NOMO-1 (cell line): Measurements from ENCODE around the gene ANAPC5.

Experiments
- DNase-seq, 2 experiments: peaks; one replicate each; lab custom pipeline; 2025; ENCODE audit not compliant: unreplicated experiment in 2 of 2; lab: John Stamatoyannopoulos, UW

The ANAPC5 gene

DNA sequence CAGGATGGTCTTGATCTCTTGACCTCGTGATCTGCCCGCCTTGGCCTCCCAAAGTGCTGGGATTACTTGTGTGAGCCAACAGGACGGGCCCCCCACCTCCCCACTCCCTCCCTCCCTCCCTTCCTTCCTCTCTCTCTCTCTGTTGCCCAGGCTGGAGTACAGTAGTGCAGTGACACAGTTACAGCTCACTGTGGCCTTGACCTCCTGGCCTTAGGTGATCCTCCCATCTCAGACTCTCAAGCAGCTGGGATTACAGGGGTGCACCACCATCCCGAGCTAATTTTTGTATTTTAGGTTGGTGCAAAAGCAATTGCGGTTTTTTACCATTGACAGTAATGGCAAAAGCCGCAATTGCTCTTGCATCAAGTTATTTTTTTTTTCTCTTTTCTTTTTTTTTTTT lies 19.2 kb upstream of the ANAPC5 start:
- DNase-seq = no peak

DNA sequence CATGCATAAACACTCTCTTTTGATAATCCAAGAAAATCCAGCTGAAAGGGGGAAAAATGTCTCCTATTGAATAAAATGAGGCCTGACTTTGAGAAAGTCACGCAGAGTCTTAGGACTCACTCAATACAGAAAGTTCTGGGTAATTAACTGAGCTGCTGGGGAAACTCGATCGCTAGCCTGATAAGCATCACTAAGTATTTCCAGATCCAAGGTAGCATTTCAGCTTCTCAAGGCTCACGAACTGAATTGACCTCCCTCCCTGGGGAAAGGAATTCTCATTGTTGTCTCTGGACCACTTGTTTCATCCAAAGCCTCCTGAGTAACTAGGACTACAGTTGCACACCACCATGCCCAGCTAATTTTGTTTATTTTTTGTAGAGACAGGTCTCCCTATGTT lies 13.8 kb upstream of the ANAPC5 start:
- no peak for DNase-seq

DNA sequence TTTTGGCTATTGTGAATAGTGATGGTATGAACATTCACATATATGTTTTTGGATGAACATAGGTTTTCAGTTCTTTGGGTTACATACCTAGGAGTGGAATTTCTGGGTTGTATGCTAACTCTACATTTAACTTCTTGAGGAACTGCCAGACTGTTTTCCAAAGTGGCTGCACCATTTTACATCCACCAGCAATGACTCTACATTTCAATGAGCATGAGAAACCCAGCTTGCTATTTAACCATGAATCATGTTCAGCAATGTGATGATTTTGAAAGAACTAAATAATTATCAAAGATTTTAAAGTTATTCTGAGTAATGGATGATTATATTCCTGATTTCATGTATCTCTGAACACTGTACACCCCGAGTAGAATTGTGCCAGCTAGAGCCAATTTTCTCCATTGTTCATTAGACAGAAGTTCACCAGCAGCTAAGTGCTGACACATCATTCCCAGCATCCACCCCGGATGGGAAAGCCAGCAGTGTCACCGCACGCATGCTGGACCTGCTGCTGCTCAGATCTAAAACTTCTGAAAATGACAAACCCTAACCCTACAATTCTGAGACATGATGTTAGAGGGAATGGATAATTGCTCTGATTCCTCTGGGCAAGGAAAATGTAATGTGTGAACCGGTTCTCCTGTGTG lies 13.3 kb upstream of the ANAPC5 start:
- DNase-seq = no peak

DNA sequence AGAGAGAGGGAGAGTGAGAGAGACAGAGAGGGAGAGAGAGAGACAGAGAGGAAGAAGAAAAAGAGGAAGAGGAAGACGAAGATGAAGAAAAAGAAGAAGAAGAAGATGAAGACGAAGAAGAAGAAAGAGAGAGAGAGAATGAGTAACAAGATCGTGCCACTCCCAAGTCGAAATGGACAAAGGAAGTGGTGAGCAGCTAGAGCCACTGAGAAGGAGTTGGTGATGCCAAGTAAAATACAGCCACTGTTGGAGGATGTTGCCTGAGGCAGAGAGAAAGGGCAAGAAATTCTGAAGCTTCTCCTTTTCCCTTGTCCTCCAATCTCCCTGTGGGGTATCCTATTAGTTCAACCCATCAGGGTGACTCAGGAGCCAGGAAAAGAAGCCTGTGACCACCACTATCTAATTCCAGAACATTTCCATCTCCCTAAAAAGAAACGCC lies 12.5 kb upstream of the ANAPC5 start:
- DNase-seq = peak in 1 of 2 experiments; percentile 12

DNA sequence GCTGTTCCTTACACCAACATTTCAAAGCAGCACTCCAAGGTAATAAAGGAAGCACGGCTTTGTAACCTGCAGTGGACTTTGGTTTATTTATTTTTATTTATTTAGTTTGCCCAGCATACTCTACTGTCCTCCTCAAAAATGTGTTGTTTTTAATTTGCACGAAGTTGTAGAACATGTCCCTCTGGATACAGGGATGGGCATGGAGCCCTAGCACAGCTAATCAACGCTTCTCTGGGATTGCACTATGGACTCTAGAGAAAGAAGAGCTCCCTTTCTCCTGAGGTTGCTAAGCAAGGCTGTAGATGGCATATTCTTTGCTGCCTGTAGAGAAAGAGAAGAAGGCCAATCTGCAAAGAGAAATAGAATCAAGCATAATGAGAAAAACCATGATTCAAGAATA lies 5.9 kb upstream of the ANAPC5 start:
- DNase-seq = no peak

DNA sequence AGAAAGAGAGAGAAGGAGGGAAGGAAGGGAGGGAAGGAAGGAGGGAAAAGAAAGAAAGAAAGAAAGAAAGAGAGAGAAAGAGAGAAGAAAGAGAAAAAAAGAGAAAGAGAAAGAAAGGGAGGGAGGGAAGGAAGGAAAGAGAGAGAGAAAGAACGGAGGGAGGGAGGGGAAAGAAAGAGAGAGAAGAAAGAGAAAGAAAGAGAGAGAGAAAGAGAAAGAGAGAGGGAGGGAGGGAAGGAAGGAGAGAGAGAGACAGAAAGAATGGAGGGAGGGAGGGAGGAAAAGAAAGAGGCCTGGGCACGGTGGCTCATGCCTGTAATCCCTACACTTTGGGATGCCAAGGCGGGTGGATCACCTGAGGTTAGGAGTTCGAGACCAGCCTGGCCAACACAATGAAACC lies 5.1 kb upstream of the ANAPC5 start:
- DNase-seq = no peak

DNA sequence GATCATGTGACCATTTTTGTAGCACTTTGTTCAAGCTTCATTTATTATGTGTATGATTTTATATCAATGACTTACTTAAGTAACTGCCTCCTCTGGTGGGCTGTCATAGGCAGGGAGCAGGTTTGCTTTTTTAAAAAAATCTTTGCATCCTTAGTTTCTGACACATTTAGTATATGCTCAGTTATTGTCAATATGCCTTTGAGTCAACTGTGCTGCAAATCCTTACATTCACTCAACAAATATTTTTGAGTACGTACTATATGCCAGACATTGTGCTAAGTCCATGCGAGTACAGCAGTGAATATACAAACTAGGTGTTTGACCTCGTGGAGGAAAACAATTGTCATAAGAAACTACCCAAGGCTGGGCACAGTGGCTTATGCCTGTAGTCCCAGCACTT lies 4.4 kb upstream of the ANAPC5 start:
- DNase-seq = no peak

DNA sequence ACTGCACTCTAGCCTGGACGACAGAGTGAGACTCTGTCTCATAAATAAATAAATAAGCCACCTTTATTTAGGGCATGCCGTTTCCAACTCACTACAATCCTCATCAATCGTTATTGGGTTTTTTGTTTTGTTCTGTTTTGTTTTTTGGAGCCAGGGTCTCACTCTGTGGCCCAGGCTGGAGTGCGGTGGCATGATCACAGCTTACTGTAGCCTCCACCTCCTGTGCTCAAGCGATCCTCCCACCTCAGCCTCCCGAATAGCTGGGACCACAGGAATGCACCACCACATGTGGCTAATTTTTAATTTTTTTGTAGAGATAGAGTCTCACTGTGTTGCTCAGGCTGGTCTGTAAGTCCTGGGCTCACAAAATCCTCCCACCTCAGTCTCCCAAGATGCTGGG lies 3.6 kb upstream of the ANAPC5 start:
- DNase-seq = no peak

DNA sequence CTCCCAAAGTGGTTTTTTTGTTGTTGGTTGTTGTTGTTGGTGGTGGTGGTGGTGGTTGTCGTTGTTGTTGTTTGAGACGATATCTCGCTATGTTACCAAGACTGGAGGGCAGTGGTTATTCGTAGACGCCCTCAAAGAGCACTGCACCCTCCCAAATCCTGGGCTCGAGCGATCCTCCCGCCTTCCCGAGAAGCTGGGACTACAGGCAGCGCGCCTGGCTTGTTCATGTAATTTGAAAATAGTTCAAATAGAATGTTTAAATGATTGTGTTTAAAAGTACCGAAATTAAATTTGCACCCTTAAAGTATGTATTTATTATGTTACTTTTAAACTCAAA lies 439 bp upstream of the ANAPC5 start:
- DNase-seq = no peak

DNA sequence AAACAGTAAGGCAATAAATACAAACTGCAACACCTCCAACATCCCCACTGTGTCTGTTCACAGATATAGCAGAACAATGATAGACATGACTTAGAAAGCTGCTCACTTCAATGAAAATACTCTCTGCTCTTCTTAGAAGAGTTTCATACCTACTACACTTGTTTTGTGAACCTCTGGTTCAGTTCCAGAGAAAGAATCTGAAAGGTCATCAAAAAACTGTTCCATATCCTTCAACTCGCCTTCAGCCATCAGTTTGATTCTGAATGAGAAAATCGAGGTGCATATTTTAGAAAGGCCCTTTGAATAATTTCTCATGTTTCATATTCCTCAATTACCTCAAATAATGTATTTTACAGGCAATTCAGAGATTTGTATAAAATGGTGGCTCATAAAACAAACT lies 5.5 kb downstream of the ANAPC5 start:
- no peak for DNase-seq

DNA sequence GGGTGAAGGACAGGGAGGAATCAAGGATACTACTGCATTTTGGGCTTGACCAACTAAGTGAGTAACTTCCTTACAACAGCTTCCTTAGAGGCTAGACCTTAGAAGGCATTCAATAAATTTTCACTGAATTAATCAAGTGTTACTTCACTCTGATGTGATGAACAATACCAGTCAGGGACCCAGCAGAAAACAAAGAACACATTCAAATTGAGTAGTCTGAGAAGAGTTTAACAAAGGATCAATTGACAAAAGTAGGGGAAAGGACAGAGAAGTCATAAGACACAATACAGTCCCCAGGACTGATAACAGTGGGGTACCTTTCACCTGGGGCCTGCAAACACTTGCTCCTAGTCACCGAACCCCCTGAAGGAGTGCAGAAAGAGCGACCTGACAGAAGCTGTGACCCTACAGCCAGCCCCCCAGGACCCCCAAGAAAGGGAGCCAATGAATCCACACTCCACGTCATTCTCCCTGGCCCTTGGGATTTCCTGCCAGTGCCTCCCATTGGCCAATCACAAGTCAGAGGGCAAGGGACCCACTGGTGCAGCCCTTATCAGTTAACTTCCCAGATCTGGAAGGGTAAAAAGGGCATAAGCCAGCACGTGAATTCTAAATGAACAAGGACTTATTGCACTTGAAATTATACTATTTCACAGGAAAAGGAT lies 6.9 kb downstream of the ANAPC5 start:
- DNase-seq = no peak

DNA sequence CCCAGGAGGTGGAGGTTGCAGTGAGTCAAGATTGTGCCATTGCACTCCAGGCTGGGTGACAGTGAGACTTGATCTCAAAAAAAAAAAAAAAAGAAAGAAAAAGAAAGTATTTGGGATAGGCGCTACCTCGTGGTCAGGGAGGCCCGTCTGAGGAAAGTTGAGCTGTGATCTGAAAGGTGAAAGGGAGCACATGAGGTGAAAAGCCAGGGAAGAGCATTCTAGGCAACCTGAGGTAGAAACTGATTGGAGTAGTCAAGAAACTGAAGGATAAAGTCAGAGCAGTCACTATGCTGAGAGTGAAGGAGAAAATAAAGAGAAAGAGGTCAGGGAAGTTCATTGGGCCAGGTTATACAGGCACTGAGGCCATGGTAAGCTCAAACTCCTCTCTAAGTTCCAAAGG lies 7.7 kb downstream of the ANAPC5 start:
- DNase-seq = no peak

DNA sequence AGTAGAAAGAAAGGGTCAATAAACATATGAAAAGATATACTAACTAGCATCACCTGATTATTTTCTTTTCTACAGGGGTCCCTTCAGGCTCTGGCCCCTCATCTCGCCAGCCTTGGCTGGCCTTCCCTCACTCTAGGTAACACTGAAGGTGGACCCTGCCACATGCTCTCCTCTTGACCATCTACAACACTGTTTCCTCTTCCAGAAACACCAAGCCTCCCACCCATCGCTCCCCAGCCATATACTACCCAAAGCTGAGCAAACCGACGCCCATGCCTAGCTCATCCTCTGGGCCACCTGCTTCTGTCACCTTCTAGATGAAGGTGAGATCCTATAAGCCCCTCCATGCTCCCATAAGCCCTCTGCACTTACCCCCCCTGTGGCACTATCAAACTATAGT lies 14.8 kb downstream of the ANAPC5 start:
- no peak for DNase-seq

DNA sequence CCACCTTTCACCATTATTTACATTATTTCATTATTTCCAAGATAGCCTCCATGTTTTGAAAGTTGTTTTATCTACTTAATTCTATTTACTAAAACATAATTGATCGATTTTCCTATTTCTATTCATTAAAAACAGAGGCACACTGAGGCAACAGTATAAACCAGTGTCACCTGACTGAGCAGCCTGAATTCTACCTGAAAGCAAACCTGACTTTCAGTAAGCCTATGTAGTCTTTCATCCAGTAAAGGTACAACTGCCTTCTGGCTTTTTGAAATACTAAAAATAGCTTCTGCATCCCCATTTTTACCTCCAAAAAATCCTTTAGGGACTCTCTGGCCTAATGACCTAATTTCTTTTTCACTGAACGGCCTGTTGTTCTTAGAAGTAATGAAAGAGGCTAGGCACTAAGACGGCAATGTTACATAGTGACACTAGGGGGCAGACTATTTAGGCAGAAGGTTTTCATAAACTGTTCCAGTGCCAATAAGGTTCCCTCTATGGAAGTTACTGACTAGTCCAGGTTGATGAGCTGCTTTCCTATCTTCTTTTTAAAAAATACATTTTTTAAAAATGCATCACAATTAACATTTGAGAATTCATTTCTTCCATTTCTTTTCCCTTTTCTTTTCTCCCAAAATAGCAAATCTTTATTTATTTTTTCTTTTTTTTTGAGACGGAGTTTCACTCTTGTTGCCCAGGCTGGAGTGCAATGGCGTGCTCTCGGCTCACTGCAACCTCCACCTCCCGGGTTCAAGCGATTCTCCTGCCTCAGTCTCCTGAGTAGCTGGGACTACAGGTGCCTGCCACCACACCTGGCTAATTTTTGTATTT lies 17.5 kb downstream of the ANAPC5 start:
- peak; percentile 61 to 83 for DNase-seq

DNA sequence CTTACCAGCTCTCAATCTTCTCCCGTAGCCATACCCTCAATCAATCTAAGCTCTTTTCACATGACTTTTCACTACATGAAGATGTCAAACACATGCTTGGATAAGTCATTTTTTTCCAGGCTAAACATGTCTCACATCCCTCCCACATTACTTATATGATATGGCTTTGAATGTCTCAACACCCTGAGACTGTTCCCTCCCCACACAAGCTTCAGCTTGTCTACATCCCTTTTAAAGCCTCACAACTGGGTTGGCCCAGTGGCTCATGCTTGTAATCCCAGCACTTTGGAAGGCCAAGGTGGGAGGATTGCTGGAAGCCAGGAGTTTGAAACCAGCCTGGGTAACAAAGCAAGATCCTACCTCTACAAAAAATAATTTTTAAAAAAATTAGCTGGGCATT lies 18.5 kb downstream of the ANAPC5 start:
- no peak for DNase-seq

DNA sequence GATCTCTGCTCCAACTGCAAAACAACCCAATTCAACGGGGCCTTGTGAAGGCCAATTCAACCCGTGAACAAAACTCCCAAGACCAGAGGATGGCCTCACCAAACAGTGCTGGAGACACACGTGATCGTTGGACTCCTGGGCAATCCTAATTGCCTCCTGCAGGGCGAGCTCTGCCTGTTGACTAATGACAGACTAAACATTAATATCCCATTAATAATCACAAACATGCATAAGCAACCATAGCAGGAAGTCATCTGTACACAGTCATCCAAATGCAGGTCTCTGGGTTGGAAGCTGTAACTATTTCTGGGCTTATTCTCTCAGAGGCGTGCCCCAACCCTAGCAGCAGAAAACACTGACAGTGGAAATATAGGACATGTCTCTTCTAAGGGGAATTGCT lies 21.0 kb downstream of the ANAPC5 start:
- no peak for DNase-seq

DNA sequence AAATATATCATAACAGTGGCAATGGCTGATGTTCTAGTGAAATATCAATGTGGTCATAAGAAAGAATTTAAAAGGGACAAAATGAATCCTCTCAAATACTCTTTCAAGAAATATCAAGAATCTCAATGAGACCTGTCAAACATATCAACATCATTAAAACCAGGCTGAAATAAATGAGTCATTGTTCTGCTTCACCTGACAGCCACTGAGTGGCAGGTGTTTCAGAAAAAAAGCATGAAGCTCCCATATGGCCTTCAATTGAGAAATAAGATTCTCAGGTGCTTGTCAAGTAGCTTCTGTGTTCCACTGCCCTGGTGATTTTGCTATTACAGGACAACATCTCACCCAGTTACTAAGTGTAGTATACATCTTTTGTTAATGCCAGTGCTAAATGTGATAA lies 21.5 kb downstream of the ANAPC5 start:
- no peak for DNase-seq

DNA sequence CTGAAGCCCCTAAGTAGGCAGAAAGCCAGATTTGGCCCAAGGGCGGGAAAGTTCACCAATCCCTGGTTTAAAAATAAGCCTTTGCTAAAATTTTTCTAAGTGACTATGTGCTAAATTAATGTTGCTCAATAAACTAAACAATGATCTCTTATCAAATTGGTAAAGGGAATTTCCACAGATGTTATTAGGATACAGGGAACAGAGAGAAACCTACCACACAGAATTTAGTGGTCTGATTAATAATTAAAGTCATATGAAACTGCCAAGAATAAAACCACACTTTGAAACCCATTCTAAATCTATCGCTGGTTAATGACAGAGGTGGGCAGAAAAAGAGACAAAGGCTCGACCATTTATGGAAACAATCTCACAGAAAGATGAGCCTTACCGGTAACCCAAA lies 22.0 kb downstream of the ANAPC5 start:
- DNase-seq = no peak

DNA sequence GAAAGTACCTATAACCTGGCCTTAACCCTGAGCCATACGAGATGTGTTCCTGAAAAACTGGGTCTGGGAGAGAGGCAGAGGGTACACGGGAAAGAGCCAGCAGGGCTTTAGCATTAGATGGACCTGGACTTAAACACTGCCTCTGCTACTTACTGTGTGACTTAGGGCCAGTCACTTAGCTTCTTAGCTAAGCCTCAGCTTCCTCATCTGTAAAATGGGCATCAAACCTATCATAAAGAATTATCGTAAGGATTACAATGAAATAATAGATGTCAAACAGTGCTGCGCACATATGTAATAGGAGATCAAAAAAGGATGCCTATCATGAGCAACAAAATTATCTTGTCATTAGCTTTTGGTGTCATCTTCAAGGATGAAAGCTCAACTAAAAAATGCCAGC lies 23.6 kb downstream of the ANAPC5 start:
- DNase-seq = no peak

DNA sequence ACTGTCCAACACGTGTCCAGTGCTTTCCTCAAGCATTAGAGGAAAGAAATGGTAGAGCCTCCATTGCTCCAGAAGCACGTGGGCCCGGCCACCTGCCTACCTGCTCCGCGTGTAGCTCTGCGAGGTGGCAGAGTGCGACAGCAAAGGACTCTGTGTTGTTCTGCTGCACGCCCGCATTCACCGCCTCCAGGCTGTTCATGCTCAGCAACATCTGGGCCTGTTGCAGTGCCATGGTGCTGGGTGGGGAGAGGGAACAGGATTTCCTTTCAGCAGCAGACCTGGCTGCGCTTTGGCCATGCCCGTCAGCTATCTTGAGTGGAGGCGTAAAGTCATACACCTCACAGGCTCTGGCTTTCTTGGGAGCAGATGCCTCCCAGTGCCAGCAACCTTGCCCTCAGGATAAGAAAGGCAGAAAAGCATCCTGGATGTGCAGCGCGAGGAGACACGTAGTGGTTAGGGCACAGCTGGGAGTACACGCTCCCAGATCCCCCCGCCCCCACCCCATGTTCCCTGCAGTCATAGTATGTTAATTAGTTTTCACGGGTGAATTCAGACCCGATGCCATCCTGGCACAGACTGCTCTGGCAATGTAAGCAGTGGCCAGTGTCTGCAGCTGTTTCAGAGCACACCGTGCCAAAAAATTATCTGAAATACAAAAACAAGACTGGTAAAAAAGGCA lies 25.1 kb downstream of the ANAPC5 start:
- no peak for DNase-seq

DNA sequence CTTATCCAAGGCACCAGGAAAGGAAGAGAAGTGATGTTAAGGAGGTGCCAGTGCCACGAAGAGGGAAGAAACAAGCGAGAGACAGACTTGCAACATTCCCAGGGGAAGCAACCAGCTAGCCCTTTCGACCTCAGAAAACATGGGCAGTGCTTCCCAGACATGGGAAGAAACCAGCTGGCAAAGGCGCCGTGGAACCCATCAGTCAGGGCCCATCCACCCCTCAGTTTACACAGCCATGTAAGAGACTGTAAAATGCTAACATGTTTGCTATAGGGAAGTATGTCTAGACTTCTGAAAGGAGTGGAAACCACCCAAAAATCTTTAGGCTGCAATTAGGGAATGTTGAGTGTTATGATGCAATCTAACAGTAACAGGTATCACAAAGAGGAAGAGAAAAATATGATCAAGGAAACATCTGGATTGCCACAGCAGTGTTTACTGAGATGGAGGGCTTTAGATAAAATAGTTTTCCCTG lies 26.3 kb downstream of the ANAPC5 start:
- no peak for DNase-seq
